ENCODE measurements around the gene CLK2. TPM values are rescaled to one million over a fixed set of nuclear protein-coding genes. Genes with fewer than 3 reads are reported as not detected.

CLK2 gene
- total and polyA plus RNA-seq, 2 of the 13 experiments (the other 11 are each of a cell fraction or from before 2014, with no cell fraction given): 20.1 to 73.5 TPM

- TF ChIP-seq ZNF501 (CRISPR knock-in tag; IDR thresholded peaks at IDR 0.05) (peak; percentile 66), HINFP (CRISPR knock-in tag; IDR thresholded peaks at IDR 0.05; ENCODE audit: low read depth) (0 out of 2 replicates have a peak, but pooled peaks have one; percentile 31), PAWR (CRISPR knock-in tag; IDR thresholded peaks at IDR 0.05; ENCODE audit: borderline replicate concordance) (no peak), PCBP1 (IDR thresholded peaks at IDR 0.05; ENCODE audit: borderline replicate concordance, low read depth, low read length) (no peak), NFYC (CRISPR knock-in tag; IDR thresholded peaks at IDR 0.05) (no peak), FOXJ3 (CRISPR knock-in tag; IDR thresholded peaks at IDR 0.05; ENCODE audit: borderline replicate concordance) (no peak), GABPA (IDR thresholded peaks at IDR 0.05; ENCODE audit: low read depth, low read length) (no peak), GABPA (CRISPR knock-in tag; IDR thresholded peaks at IDR 0.05; ENCODE audit: low read depth) (no peak), GPBP1L1 (CRISPR knock-in tag; IDR thresholded peaks at IDR 0.05) (no peak), ZNF556 (CRISPR knock-in tag; IDR thresholded peaks at IDR 0.05; ENCODE audit: borderline replicate concordance) (peak; percentile 40; the same call in 1 of the 2 replicates), NRL (CRISPR knock-in tag; IDR thresholded peaks at IDR 0.05; ENCODE audit: borderline replicate concordance) (0 out of 2 replicates have a peak, but pooled peaks have one; percentile 58), ZNF598 (CRISPR knock-in tag; IDR thresholded peaks at IDR 0.05; ENCODE audit: borderline replicate concordance) (peak; percentile 53; the same call in 1 of the 2 replicates), ZNF24 (IDR thresholded peaks at IDR 0.05) (peak; percentile 78; the same call in 1 of the 2 replicates)
- TF ChIP-seq, protein P1, sequence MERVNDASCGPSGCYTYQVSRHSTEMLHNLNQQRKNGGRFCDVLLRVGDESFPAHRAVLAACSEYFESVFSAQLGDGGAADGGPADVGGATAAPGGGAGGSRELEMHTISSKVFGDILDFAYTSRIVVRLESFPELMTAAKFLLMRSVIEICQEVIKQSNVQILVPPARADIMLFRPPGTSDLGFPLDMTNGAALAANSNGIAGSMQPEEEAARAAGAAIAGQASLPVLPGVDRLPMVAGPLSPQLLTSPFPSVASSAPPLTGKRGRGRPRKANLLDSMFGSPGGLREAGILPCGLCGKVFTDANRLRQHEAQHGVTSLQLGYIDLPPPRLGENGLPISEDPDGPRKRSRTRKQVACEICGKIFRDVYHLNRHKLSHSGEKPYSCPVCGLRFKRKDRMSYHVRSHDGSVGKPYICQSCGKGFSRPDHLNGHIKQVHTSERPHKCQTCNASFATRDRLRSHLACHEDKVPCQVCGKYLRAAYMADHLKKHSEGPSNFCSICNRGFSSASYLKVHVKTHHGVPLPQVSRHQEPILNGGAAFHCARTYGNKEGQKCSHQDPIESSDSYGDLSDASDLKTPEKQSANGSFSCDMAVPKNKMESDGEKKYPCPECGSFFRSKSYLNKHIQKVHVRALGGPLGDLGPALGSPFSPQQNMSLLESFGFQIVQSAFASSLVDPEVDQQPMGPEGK (CRISPR knock-in tag; IDR thresholded peaks at IDR 0.05): no peak
- TF ChIP-seq, protein P2, sequence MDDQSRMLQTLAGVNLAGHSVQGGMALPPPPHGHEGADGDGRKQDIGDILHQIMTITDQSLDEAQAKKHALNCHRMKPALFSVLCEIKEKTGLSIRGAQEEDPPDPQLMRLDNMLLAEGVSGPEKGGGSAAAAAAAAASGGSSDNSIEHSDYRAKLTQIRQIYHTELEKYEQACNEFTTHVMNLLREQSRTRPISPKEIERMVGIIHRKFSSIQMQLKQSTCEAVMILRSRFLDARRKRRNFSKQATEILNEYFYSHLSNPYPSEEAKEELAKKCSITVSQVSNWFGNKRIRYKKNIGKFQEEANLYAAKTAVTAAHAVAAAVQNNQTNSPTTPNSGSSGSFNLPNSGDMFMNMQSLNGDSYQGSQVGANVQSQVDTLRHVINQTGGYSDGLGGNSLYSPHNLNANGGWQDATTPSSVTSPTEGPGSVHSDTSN (CRISPR knock-in tag; IDR thresholded peaks at IDR 0.05; ENCODE audit: borderline replicate concordance): no peak
Measured at GRCh38 chr1:155226910-155227260, 46.4 kb downstream of the CLK2 start (continued).

All from HepG2 (cell line).